Neural progenitor cell (in vitro differentiated cells): ENCODE data around the gene SLC48A1. TPM values are rescaled to one million over a fixed set of nuclear protein-coding genes. Genes with fewer than 3 reads are reported as not detected.
"Not testable (repeated sequence)": the region's sequence is repeated elsewhere in the genome, so short reads cannot be mapped to it uniquely, and the experiment has no call there.

Experiments
- DNase-seq: peaks from one replicate; pipeline ENCODE4 v3.0.0-alpha.2; 2016; ENCODE audit warnings: low spot score
- H2AFZ ChIP-seq: fragments of 200-600 bp; sonication (generic); replicated peaks from 2 replicates; pipeline ENCODE4 v1.6.1; 2016; ENCODE audit warnings: antibody characterized with exemption
- H3F3A ChIP-seq: fragments of 200-600 bp; sonication (generic); 2 replicates; pipeline ENCODE4 v1.6.1; 2016; ENCODE audit warnings: antibody characterized with exemption, low read depth
- H3K27ac ChIP-seq: fragments of 200-600 bp; sonication (generic); 2 replicates; pipeline ENCODE4 v1.5.1; 2016; ENCODE audit warnings: mild to moderate bottlenecking
- H3K27me3 ChIP-seq: fragments of 200-600 bp; sonication (generic); 2 replicates; pipeline ENCODE4 v1.6.1; 2016; ENCODE audit warnings: mild to moderate bottlenecking, moderate library complexity
- H3K36me3 ChIP-seq: fragments of 200-600 bp; sonication (generic); 2 replicates; pipeline ENCODE4 v1.5.1; 2016
- H3K4me1 ChIP-seq: fragments of 200-600 bp; sonication (generic); 2 replicates; pipeline ENCODE4 v1.6.1; 2016; ENCODE audit warnings: mixed run types
- H3K4me2 ChIP-seq: fragments of 200-600 bp; sonication (generic); 2 replicates; pipeline ENCODE4 v1.6.1; 2016
- H3K4me3 ChIP-seq: fragments of 200-600 bp; sonication (generic); 2 replicates; pipeline ENCODE4 v1.5.1; 2016
- H3K79me2 ChIP-seq: fragments of 200-600 bp; sonication (generic); 2 replicates; pipeline ENCODE4 v1.6.1; 2016; ENCODE audit warnings: low read depth
- H3K9ac ChIP-seq: fragments of 200-600 bp; sonication (generic); 2 replicates; pipeline ENCODE4 v1.6.1; 2016
- H3K9me3 ChIP-seq: fragments of 200-600 bp; sonication (generic); 2 replicates; pipeline ENCODE4 v1.5.1; 2016; ENCODE audit warnings: low read depth
- H4K20me1 ChIP-seq: fragments of 200-600 bp; sonication (generic); 2 replicates; pipeline ENCODE4 v1.6.1; 2016; ENCODE audit warnings: low read depth
- H3K27ac Mint-ChIP-seq: 3 replicates; pipeline ENCODE4 v1.8.0; 2021; ENCODE audit warnings: mixed read lengths
- H3K27me3 Mint-ChIP-seq: 2 replicates; pipeline ENCODE4 v1.8.0; 2022; ENCODE audit warnings: low read depth, mild to moderate bottlenecking, inconsistent platforms, moderate library complexity, mixed read lengths; ENCODE audit not compliant: insufficient read depth
- H3K36me3 Mint-ChIP-seq: 3 replicates; pipeline ENCODE4 v1.8.0; 2021; ENCODE audit warnings: mixed read lengths
- H3K4me1 Mint-ChIP-seq: 3 replicates; pipeline ENCODE4 v1.8.0; 2021; ENCODE audit warnings: mixed read lengths
- H3K4me3 Mint-ChIP-seq: 3 replicates; pipeline ENCODE4 v1.8.0; 2021; ENCODE audit warnings: mild to moderate bottlenecking, moderate library complexity, mixed read lengths
- H3K9me3 Mint-ChIP-seq: 3 replicates; pipeline ENCODE4 v1.8.0; 2020; ENCODE audit warnings: mixed read lengths
- EZH2 ChIP-seq: fragments of 200-600 bp; sonication (generic); IDR thresholded peaks from 2 replicates; pipeline ENCODE4 v1.6.1; 2017; ENCODE audit warnings: antibody characterized with exemption, mild to moderate bottlenecking, moderate library complexity
- EZH2phosphoT487 ChIP-seq: fragments of 200-600 bp; sonication (generic); IDR thresholded peaks from 2 replicates; pipeline ENCODE4 v1.6.1; 2017; ENCODE audit warnings: antibody characterized with exemption
- total RNA-seq: library from RNA; depleted of rRNA; stranded (reverse); fragments of >200 nt; gene quantifications from 2 replicates; pipeline ENCODE4 v1.2.3, GENCODE V29; 2015; ENCODE audit warnings: low replicate concordance
- TF ChIP-seq, protein P1 (sequence below): fragments of 200-600 bp; sonication (generic); IDR thresholded peaks from 2 replicates; pipeline ENCODE4 v1.5.1; 2017; ENCODE audit warnings: antibody characterized with exemption, mild to moderate bottlenecking

The SLC48A1 gene
- total RNA-seq, 1 donor from 2014 or later = 8.3 TPM

DNA sequence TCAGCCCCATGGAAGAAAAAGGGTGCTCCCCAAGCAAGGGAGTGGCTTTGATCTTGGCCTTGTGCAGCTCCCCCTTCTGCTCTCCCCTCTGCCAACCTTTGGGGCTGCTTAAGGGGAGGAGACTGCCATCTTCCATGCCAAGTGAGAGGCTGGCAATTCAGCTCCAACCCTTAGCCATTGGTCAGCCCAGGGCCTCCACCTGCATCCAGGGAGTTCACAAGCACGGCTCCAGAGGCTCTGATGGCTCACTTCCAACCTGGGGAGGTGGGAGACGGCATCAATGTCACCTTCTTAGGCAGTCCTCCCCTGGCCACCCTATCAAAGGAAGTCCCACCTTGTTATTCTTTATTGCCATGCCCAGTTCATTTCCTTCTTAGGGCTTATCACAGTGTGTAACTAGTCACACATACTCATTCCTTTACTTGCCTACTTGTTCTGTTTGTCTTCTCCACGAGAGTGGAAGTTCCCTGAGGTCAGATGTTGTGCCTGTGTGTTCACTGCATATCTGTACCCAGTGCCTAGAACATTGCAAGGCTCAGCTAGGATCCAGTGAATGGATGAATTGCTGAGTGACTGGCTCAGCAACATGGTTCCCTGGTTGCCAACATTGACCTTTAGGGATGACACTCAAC, 41.6 kb downstream of the SLC48A1 start:
- Histone ChIP-seq H3K27ac (no peak overlapping the region), H3K9ac (no peak overlapping the region), H3K27me3 (no peaks in the 10 kb centered on the region), H3K36me3 (no peaks in the 10 kb centered on the region), H3K4me1 (peaks cover 50% of the 10 kb centered on the region), H2AFZ (no peak overlapping the region), H3K9me3 (no peaks in the 10 kb centered on the region), H3K4me3 (no peak overlapping the region), H4K20me1 (peaks cover 5% of the 10 kb centered on the region), H3K4me2 (no peak overlapping the region), H3F3A (peaks cover 50% of the 10 kb centered on the region), H3K79me2 (peaks cover 75% of the 10 kb centered on the region)
- Mint-ChIP-seq H3K27ac (no peak overlapping the region), H3K27me3 (peaks cover 10% of the 10 kb centered on the region), H3K9me3 (no peaks in the 10 kb centered on the region), H3K36me3 (peaks cover 6% of the 10 kb centered on the region), H3K4me3 (no peak overlapping the region), H3K4me1 (peaks cover 70% of the 10 kb centered on the region)
- TF ChIP-seq EZH2phosphoT487 (no peak), EZH2 (no peak)
- TF ChIP-seq, protein P1, sequence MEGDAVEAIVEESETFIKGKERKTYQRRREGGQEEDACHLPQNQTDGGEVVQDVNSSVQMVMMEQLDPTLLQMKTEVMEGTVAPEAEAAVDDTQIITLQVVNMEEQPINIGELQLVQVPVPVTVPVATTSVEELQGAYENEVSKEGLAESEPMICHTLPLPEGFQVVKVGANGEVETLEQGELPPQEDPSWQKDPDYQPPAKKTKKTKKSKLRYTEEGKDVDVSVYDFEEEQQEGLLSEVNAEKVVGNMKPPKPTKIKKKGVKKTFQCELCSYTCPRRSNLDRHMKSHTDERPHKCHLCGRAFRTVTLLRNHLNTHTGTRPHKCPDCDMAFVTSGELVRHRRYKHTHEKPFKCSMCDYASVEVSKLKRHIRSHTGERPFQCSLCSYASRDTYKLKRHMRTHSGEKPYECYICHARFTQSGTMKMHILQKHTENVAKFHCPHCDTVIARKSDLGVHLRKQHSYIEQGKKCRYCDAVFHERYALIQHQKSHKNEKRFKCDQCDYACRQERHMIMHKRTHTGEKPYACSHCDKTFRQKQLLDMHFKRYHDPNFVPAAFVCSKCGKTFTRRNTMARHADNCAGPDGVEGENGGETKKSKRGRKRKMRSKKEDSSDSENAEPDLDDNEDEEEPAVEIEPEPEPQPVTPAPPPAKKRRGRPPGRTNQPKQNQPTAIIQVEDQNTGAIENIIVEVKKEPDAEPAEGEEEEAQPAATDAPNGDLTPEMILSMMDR = no peak
- DNase-seq = no peak

- H2AFZ ChIP-seq, H4K20me1 ChIP-seq, H3K9me3 ChIP-seq, H3K27me3 ChIP-seq, DNase-seq, H3K9ac ChIP-seq, H3K36me3 ChIP-seq, H3K4me3 Mint-ChIP-seq, H3K4me2 ChIP-seq, H3K4me3 ChIP-seq, H3K36me3 Mint-ChIP-seq, H3K27me3 Mint-ChIP-seq, H3K27ac Mint-ChIP-seq, H3K9me3 Mint-ChIP-seq, H3K27ac ChIP-seq: not testable (repeated sequence)
- Histone ChIP-seq H3F3A (peaks cover 54% of the 10 kb centered on the region), H3K4me1 (peaks cover 54% of the 10 kb centered on the region), H3K79me2 (peaks cover 68% of the 10 kb centered on the region)
- H3K4me1 Mint-ChIP-seq = peaks cover 69% of the 10 kb centered on the region
These were observed 42.4 kb downstream of the SLC48A1 start for GRCh38 chr12:47815447-47815846.

DNA sequence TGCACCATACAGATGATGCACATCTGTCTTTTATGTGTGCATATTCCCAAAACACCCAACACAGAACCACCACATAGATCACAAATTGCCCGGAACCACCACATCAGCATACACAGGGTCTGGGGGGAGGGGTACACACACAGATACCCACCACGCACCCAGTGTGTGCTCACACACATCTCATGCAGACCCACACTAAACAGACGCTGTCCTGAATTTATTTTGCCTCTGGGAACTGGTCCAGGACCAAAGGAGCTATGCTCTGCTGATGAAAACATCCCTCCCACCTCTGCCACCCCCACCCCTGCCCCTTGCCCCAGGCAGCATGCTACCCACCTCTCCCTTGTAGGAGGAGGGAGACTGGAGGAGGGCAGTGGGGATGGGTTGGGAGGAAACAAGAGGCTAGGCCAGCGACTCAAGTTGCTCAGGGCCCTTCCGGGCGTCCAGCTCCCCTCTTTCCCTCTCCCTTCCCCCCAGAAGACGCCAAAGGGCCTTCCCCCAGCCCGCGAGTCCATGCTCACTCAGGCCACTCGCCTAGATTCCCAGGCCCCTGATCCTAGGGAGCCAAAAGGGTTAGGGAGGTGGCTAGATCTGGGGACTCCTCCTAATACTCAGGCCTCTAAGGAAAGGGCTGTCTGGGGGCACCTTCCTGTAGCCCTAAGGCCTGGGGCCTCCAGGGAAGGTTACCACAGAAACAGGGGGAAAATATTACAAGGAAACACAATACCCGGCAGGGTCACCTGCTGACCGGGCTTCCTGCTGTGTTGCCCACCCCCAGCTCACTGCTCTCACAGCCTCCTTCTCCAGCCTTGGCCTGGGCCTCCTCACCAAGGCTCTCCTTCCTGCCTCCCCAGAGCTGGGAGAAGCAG, 43.6 kb downstream of the SLC48A1 start:
- peaks cover 5% of the 10 kb centered on the region for H4K20me1 ChIP-seq
- peak overlapping the region; percentile 46 for H3K4me2 ChIP-seq
- Mint-ChIP-seq H3K4me1 (peaks cover 69% of the 10 kb centered on the region), H3K36me3 (peaks cover 6% of the 10 kb centered on the region), H3K27me3 (peaks cover 16% of the 10 kb centered on the region), H3K4me3 (peak overlapping the region; percentile 87), H3K9me3 (no peaks in the 10 kb centered on the region), H3K27ac (peak overlapping the region; percentile 97)
- peaks cover 56% of the 10 kb centered on the region for H3K4me1 ChIP-seq
- TF ChIP-seq EZH2phosphoT487 (no peak), EZH2 (no peak)
- TF ChIP-seq, protein P1 = no peak
- peaks cover 4% of the 10 kb centered on the region for H3K27me3 ChIP-seq
- H3K36me3 ChIP-seq = no peaks in the 10 kb centered on the region
- no peak overlapping the region for H3K9ac ChIP-seq
- peaks cover 56% of the 10 kb centered on the region for H3K79me2 ChIP-seq
- no peak overlapping the region for H3K27ac ChIP-seq
- H2AFZ ChIP-seq = no peak overlapping the region
- H3K9me3 ChIP-seq = no peaks in the 10 kb centered on the region
- no peak overlapping the region for H3K4me3 ChIP-seq
- no peak for DNase-seq
- peaks cover 59% of the 10 kb centered on the region for H3F3A ChIP-seq
